Stimulated activated naive CD8-positive, alpha-beta T cell treated with anti-CD3 and anti-CD28 coated beads, Interleukin-15, Interleukin-2, amounts not matched to agents 100 ng/mL and 50 ng/mL, for 24 hours (primary cell): ENCODE data around the gene HDAC7.

ENCODE experiments used
- H3K27ac Mint-ChIP-seq: one replicate; pipeline ENCODE4 v1.8.0; 2021; ENCODE audit warnings: mild to moderate bottlenecking, mixed read lengths
- H3K27me3 Mint-ChIP-seq: one replicate; pipeline ENCODE4 v1.8.0; 2021; ENCODE audit warnings: mixed read lengths
- H3K36me3 Mint-ChIP-seq: one replicate; pipeline ENCODE4 v1.8.0; 2021; ENCODE audit warnings: low read depth, mixed read lengths
- H3K4me1 Mint-ChIP-seq: one replicate; pipeline ENCODE4 v1.8.0; 2021; ENCODE audit warnings: low read depth, mixed read lengths
- H3K4me3 Mint-ChIP-seq: one replicate; pipeline ENCODE4 v1.8.0; 2021; ENCODE audit warnings: mild to moderate bottlenecking, mixed read lengths
- H3K9me3 Mint-ChIP-seq: one replicate; pipeline ENCODE4 v1.8.0; 2021; ENCODE audit warnings: mixed read lengths

HDAC7 gene

GRCh38 chr12:47840571-47840970 is 20.9 kb upstream of the HDAC7 start:
- H3K9me3 Mint-ChIP-seq: no peaks in the 10 kb centered on the region
- H3K27me3 Mint-ChIP-seq: no peaks in the 10 kb centered on the region
- H3K4me1 Mint-ChIP-seq: peaks cover 42% of the 10 kb centered on the region
- peak overlapping the region; percentile 54 for H3K27ac Mint-ChIP-seq
- peaks cover 32% of the 10 kb centered on the region for H3K36me3 Mint-ChIP-seq
- H3K4me3 Mint-ChIP-seq: no peak overlapping the region

- H3K4me1 Mint-ChIP-seq: peaks cover 54% of the 10 kb centered on the region
- H3K27ac Mint-ChIP-seq: no peak overlapping the region
- no peak overlapping the region for H3K4me3 Mint-ChIP-seq
These were observed 19.6 kb upstream of the HDAC7 start for GRCh38 chr12:47839214-47839876.

GRCh38 chr12:47838286-47838931 is 18.7 kb upstream of the HDAC7 start:
- no peak overlapping the region for H3K4me3 Mint-ChIP-seq
- no peak overlapping the region for H3K27ac Mint-ChIP-seq
- no peaks in the 10 kb centered on the region for H3K27me3 Mint-ChIP-seq
- peaks cover 63% of the 10 kb centered on the region for H3K4me1 Mint-ChIP-seq
- peaks cover 14% of the 10 kb centered on the region for H3K36me3 Mint-ChIP-seq
- no peaks in the 10 kb centered on the region for H3K9me3 Mint-ChIP-seq

More at GRCh38 chr12:47839214-47839876, 19.6 kb upstream of the HDAC7 start:
- Mint-ChIP-seq H3K27me3 (no peaks in the 10 kb centered on the region), H3K36me3 (peaks cover 20% of the 10 kb centered on the region), H3K9me3 (no peaks in the 10 kb centered on the region)

- H3K4me3 Mint-ChIP-seq: no peak overlapping the region
- H3K36me3 Mint-ChIP-seq: peaks cover 5% of the 10 kb centered on the region
- peaks cover 64% of the 10 kb centered on the region for H3K4me1 Mint-ChIP-seq
- H3K27me3 Mint-ChIP-seq: no peaks in the 10 kb centered on the region
- peak overlapping the region; percentile 68 for H3K27ac Mint-ChIP-seq
- no peaks in the 10 kb centered on the region for H3K9me3 Mint-ChIP-seq
These were observed 17.8 kb upstream of the HDAC7 start for GRCh38 chr12:47837190-47838171.

- H3K4me3 Mint-ChIP-seq: no peak overlapping the region
- no peaks in the 10 kb centered on the region for H3K9me3 Mint-ChIP-seq
- H3K27ac Mint-ChIP-seq: peak overlapping the region; percentile 61
- H3K27me3 Mint-ChIP-seq: no peaks in the 10 kb centered on the region
- peaks cover 80% of the 10 kb centered on the region for H3K4me1 Mint-ChIP-seq
- H3K36me3 Mint-ChIP-seq: peaks cover under 1% of the 10 kb centered on the region
These were observed 16.1 kb upstream of the HDAC7 start for GRCh38 chr12:47835831-47836155.

GRCh38 chr12:47835006-47835830 is 15.5 kb upstream of the HDAC7 start:
- H3K36me3 Mint-ChIP-seq: peaks cover 4% of the 10 kb centered on the region
- H3K27me3 Mint-ChIP-seq: no peaks in the 10 kb centered on the region
- H3K27ac Mint-ChIP-seq: peak overlapping the region; percentile 98
- peaks cover 82% of the 10 kb centered on the region for H3K4me1 Mint-ChIP-seq
- no peak overlapping the region for H3K4me3 Mint-ChIP-seq
- H3K9me3 Mint-ChIP-seq: no peaks in the 10 kb centered on the region

- Mint-ChIP-seq H3K9me3 (no peaks in the 10 kb centered on the region), H3K4me3 (peak overlapping the region; percentile 29), H3K27me3 (no peaks in the 10 kb centered on the region), H3K4me1 (peaks cover 87% of the 10 kb centered on the region), H3K36me3 (peaks cover 4% of the 10 kb centered on the region), H3K27ac (peak overlapping the region; percentile 98)
These were observed 14.6 kb upstream of the HDAC7 start for GRCh38 chr12:47834199-47834903.

GRCh38 chr12:47833591-47834012 is 13.9 kb upstream of the HDAC7 start:
- H3K4me3 Mint-ChIP-seq: peak overlapping the region; percentile 79
- H3K4me1 Mint-ChIP-seq: peaks cover 94% of the 10 kb centered on the region
- peak overlapping the region; percentile 98 for H3K27ac Mint-ChIP-seq
- peaks cover 4% of the 10 kb centered on the region for H3K36me3 Mint-ChIP-seq
- H3K27me3 Mint-ChIP-seq: no peaks in the 10 kb centered on the region
- H3K9me3 Mint-ChIP-seq: no peaks in the 10 kb centered on the region

- H3K4me1 Mint-ChIP-seq: peaks cover 92% of the 10 kb centered on the region
- no peaks in the 10 kb centered on the region for H3K27me3 Mint-ChIP-seq
- H3K4me3 Mint-ChIP-seq: peak overlapping the region; percentile 79
- peak overlapping the region; percentile 98 for H3K27ac Mint-ChIP-seq
- H3K9me3 Mint-ChIP-seq: no peaks in the 10 kb centered on the region
- H3K36me3 Mint-ChIP-seq: peaks cover 4% of the 10 kb centered on the region
These were observed 12.7 kb upstream of the HDAC7 start for GRCh38 chr12:47832263-47832933.

- Mint-ChIP-seq H3K4me1 (peaks cover 90% of the 10 kb centered on the region), H3K9me3 (no peaks in the 10 kb centered on the region), H3K36me3 (peaks cover 4% of the 10 kb centered on the region), H3K27ac (peak overlapping the region; percentile 83), H3K4me3 (peak overlapping the region; percentile 35), H3K27me3 (no peaks in the 10 kb centered on the region)
These were observed 9.9 kb upstream of the HDAC7 start for GRCh38 chr12:47829584-47829983.

GRCh38 chr12:47828976-47829482 is 9.3 kb upstream of the HDAC7 start:
- Mint-ChIP-seq H3K27me3 (no peaks in the 10 kb centered on the region), H3K4me1 (peaks cover 90% of the 10 kb centered on the region), H3K27ac (peak overlapping the region; percentile 83), H3K36me3 (peaks cover 4% of the 10 kb centered on the region), H3K9me3 (no peaks in the 10 kb centered on the region), H3K4me3 (peak overlapping the region; percentile 35)

GRCh38 chr12:47828008-47828975 is 8.6 kb upstream of the HDAC7 start:
- Mint-ChIP-seq H3K9me3 (no peaks in the 10 kb centered on the region), H3K36me3 (peaks cover 4% of the 10 kb centered on the region), H3K27ac (peak overlapping the region; percentile 83), H3K4me3 (no peak overlapping the region), H3K4me1 (peaks cover 90% of the 10 kb centered on the region), H3K27me3 (no peaks in the 10 kb centered on the region)
